ENCODE results near the gene SPOCK1. TPM values are rescaled to one million over a fixed set of nuclear protein-coding genes. Genes with fewer than 3 reads are reported as not detected.

The SPOCK1 gene
- total RNA-seq, 4 donors from 2014 or later, result 1.1 to 6.4 (median 4.2) TPM; not detected in 1

GRCh38 chr5:137071526-137071925 is 427.6 kb downstream of the SPOCK1 start:
- no peak for DNase-seq
- H3K4me1 ChIP-seq, result no peaks in the 10 kb centered on the region
- H3K27ac ChIP-seq, result no peak overlapping the region
- no peaks in the 10 kb centered on the region for H3K36me3 ChIP-seq
- H3K4me3 ChIP-seq, result no peak overlapping the region
- H3K9me3 ChIP-seq, result no peaks in the 10 kb centered on the region
- no peak for TF ChIP-seq POLR2A (IDR thresholded peaks at IDR 0.05)
- TF ChIP-seq, protein P1, sequence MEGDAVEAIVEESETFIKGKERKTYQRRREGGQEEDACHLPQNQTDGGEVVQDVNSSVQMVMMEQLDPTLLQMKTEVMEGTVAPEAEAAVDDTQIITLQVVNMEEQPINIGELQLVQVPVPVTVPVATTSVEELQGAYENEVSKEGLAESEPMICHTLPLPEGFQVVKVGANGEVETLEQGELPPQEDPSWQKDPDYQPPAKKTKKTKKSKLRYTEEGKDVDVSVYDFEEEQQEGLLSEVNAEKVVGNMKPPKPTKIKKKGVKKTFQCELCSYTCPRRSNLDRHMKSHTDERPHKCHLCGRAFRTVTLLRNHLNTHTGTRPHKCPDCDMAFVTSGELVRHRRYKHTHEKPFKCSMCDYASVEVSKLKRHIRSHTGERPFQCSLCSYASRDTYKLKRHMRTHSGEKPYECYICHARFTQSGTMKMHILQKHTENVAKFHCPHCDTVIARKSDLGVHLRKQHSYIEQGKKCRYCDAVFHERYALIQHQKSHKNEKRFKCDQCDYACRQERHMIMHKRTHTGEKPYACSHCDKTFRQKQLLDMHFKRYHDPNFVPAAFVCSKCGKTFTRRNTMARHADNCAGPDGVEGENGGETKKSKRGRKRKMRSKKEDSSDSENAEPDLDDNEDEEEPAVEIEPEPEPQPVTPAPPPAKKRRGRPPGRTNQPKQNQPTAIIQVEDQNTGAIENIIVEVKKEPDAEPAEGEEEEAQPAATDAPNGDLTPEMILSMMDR (IDR thresholded peaks at IDR 0.05), result no peak
- H3K27me3 ChIP-seq, result no peaks in the 10 kb centered on the region

DNA sequence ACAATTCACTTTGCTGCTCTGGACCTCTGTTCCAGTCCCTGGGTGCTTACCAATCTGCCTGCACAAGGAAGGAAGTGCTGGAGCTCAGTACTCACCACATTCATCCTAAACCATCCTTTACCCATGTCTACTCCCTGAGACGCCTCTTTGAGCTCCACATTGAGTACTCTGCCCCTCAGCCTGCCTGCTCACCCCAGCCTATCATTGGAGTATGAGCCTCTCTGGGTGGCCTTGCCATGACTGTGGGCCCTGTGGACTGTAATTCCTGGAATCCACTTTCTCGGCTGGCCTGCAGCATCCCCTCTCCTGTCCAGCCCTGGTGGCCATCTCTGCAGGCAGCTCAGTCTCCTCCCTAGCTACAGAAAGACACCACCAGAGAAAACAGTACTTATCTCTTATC is 428.6 kb downstream of the SPOCK1 start:
- Histone ChIP-seq H3K27me3 (no peaks in the 10 kb centered on the region), H3K36me3 (no peaks in the 10 kb centered on the region), H3K4me3 (no peak overlapping the region), H3K27ac (no peak overlapping the region), H3K9me3 (no peaks in the 10 kb centered on the region), H3K4me1 (no peaks in the 10 kb centered on the region)
- no peak for DNase-seq
- TF ChIP-seq, protein P1 (IDR thresholded peaks at IDR 0.05), result no peak
- TF ChIP-seq POLR2A (IDR thresholded peaks at IDR 0.05), result no peak

DNA sequence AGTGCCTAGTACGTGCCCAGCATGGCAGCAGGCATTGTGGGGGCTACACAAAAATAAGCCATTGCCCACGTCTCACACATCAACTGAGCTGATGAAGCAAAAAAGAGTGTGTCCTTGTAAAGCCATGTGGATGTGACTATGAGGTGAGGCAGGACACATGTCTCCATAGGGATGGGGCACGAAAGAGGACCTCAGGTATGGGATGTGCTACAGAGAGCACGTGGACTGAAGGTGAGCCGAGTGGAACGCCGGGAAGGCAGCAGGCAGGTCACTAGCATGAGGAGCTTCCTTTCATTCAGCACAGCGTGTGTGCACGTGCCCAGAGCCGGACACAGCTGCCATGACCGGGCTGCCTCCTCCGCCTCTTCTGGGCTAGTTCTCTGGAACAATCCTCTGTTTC is 429.8 kb downstream of the SPOCK1 start:
- no peak overlapping the region for H3K4me3 ChIP-seq
- TF ChIP-seq POLR2A (IDR thresholded peaks at IDR 0.05), result no peak
- TF ChIP-seq, protein P1 (IDR thresholded peaks at IDR 0.05), result no peak
- no peaks in the 10 kb centered on the region for H3K9me3 ChIP-seq
- DNase-seq, result no peak
- no peaks in the 10 kb centered on the region for H3K4me1 ChIP-seq
- no peak overlapping the region for H3K27ac ChIP-seq
- H3K27me3 ChIP-seq, result no peaks in the 10 kb centered on the region
- H3K36me3 ChIP-seq, result no peaks in the 10 kb centered on the region

- H3K36me3 ChIP-seq, result no peaks in the 10 kb centered on the region
- no peak for DNase-seq
- H3K27me3 ChIP-seq, result no peaks in the 10 kb centered on the region
- H3K9me3 ChIP-seq, result no peaks in the 10 kb centered on the region
- H3K4me1 ChIP-seq, result no peaks in the 10 kb centered on the region
- no peak overlapping the region for H3K27ac ChIP-seq
- no peak overlapping the region for H3K4me3 ChIP-seq
- TF ChIP-seq, protein P1 (IDR thresholded peaks at IDR 0.05), result no peak
- TF ChIP-seq POLR2A (IDR thresholded peaks at IDR 0.05), result no peak
Observed at GRCh38 chr5:137061382-137061781, 437.7 kb downstream of the SPOCK1 start.

GRCh38 chr5:137058089-137058488 is 441.0 kb downstream of the SPOCK1 start:
- Histone ChIP-seq H3K27me3 (no peaks in the 10 kb centered on the region), H3K4me1 (no peaks in the 10 kb centered on the region), H3K27ac (no peak overlapping the region), H3K36me3 (no peaks in the 10 kb centered on the region), H3K4me3 (no peak overlapping the region), H3K9me3 (no peaks in the 10 kb centered on the region)
- no peak for DNase-seq
- TF ChIP-seq, protein P1 (IDR thresholded peaks at IDR 0.05), result no peak
- TF ChIP-seq POLR2A (IDR thresholded peaks at IDR 0.05), result no peak

GRCh38 chr5:137056676-137057075 is 442.4 kb downstream of the SPOCK1 start:
- Histone ChIP-seq H3K36me3 (no peaks in the 10 kb centered on the region), H3K27me3 (no peaks in the 10 kb centered on the region), H3K4me3 (no peak overlapping the region), H3K4me1 (no peaks in the 10 kb centered on the region), H3K9me3 (no peaks in the 10 kb centered on the region), H3K27ac (no peak overlapping the region)
- TF ChIP-seq POLR2A (IDR thresholded peaks at IDR 0.05), result no peak
- TF ChIP-seq, protein P1 (IDR thresholded peaks at IDR 0.05), result no peak
- DNase-seq, result no peak

Data from Peyer's patch (tissue), 4 donors.